Activated CD8-positive, alpha-beta memory T cell treated with anti-CD3 and anti-CD28 coated beads, Interleukin-2, amount 10 ng/mL, durations not matched to agents 7 days and 5 days (primary cell): ENCODE results near the gene HS6ST2. TPM values are rescaled to one million over a fixed set of nuclear protein-coding genes. Genes with fewer than 3 reads are reported as not detected.

Source experiments
- total RNA-seq, 2 experiments: library from RNA; stranded (reverse); gene quantifications; one replicate each; pipeline ENCODE4 v1.2.3, GENCODE V29; 2021

Gene HS6ST2
- total RNA-seq, 2 experiments from 2014 or later = 0.14 TPM; not detected in 1

Other genes with a start within 250 kb of the HS6ST2 start
- gene USP26, start 138.5 kb upstream of the HS6ST2 start, total RNA-seq = not detected